ENCODE results near the gene DNAH9. TPM values are rescaled to one million over a fixed set of nuclear protein-coding genes. Genes with fewer than 3 reads are reported as not detected.
A peak's percentile ranks its signal among the peaks of the same experiment; 100 is the strongest.

DNAH9 gene
- total RNA-seq, 4 donors from 2014 or later = not detected

GRCh38 chr17:11981862-11982261 is 383.6 kb downstream of the DNAH9 start:
- Histone ChIP-seq H3K9me3 (no peaks in the 10 kb centered on the region), H3K4me3 (no peak overlapping the region), H3K36me3 (peaks cover 0 to 52% of the 10 kb centered on the region in 2 donors), H3K4me1 (peaks cover 0 to 5% of the 10 kb centered on the region in 2 donors), H3K27ac (no peak overlapping the region), H3K27me3 (no peaks in the 10 kb centered on the region)
- ATAC-seq (no peak), DNase-seq (no peak)
- intact Hi-C loops (cut with DNase I; ENCODE audit: low total_unique reads) (no loop called here), in situ Hi-C loops (cut with MboI; ENCODE audit: low sequenced_read_pairs in 4 of 4) (loop anchor here in 1 of 4 donors (25.0 kb wide), 1 partner anchor 1245 kb away; the partner anchor contains the start of gene TMEM220)
- TF ChIP-seq CTCF (IDR thresholded peaks at IDR 0.05 in 4 of 5, conservative IDR thresholded peaks at IDR 0.05 in 1 of 5) (no peak), POLR2A (IDR thresholded peaks at IDR 0.05) (no peak)

GRCh38 chr17:11986179-11986941 is 388.1 kb downstream of the DNAH9 start:
- Histone ChIP-seq H3K9me3 (no peaks in the 10 kb centered on the region), H3K36me3 (peaks cover 0 to 57% of the 10 kb centered on the region in 2 donors), H3K27ac (peak overlapping the region in 1 of 4 donors; percentile 34), H3K4me1 (peaks cover 0 to 5% of the 10 kb centered on the region in 2 donors), H3K4me3 (peak overlapping the region in 1 of 4 donors; percentile 19), H3K27me3 (no peaks in the 10 kb centered on the region)
- ATAC-seq (peak; percentile 60 to 82), DNase-seq (peak; percentile 8 to 42)
- in situ Hi-C loops (cut with MboI; ENCODE audit: low sequenced_read_pairs in 4 of 4) (loop anchor here in 1 of 4 donors (25.0 kb wide), 1 partner anchor 1249 kb away; the partner anchor contains the start of gene TMEM220), intact Hi-C loops (cut with DNase I; ENCODE audit: low total_unique reads) (no loop called here)
- no peak for TF ChIP-seq POLR2A (IDR thresholded peaks at IDR 0.05)
- TF ChIP-seq CTCF (IDR thresholded peaks at IDR 0.05 in 4 of 5, conservative IDR thresholded peaks at IDR 0.05 in 1 of 5) = no peak

GRCh38 chr17:11986942-11987329 is 388.7 kb downstream of the DNAH9 start:
- peak overlapping the region in 1 of 4 donors; percentile 19 for H3K4me3 ChIP-seq
- peak; percentile 54 to 64 for ATAC-seq
- H3K4me1 ChIP-seq = peaks cover 0 to 5% of the 10 kb centered on the region in 2 donors
- H3K27me3 ChIP-seq = no peaks in the 10 kb centered on the region
- H3K27ac ChIP-seq = peak overlapping the region in 1 of 4 donors; percentile 34
- in situ Hi-C loops (cut with MboI; ENCODE audit: low sequenced_read_pairs in 4 of 4) = loop anchor here in 1 of 4 donors (25.0 kb wide), 1 partner anchor 1250 kb away; the partner anchor contains the start of gene TMEM220
- TF ChIP-seq POLR2A (IDR thresholded peaks at IDR 0.05) (no peak), CTCF (IDR thresholded peaks at IDR 0.05 in 4 of 5, conservative IDR thresholded peaks at IDR 0.05 in 1 of 5) (peak; percentile 28 to 55 (median 35))
- intact Hi-C loops (cut with DNase I; ENCODE audit: low total_unique reads) = no loop called here
- no peak for DNase-seq
- no peaks in the 10 kb centered on the region for H3K9me3 ChIP-seq
- peaks cover 0 to 59% of the 10 kb centered on the region in 2 donors for H3K36me3 ChIP-seq

GRCh38 chr17:11990363-11990983 is 392.2 kb downstream of the DNAH9 start:
- Histone ChIP-seq H3K27ac (no peak overlapping the region), H3K4me3 (no peak overlapping the region), H3K27me3 (no peaks in the 10 kb centered on the region), H3K9me3 (no peaks in the 10 kb centered on the region), H3K4me1 (peaks cover 0 to 5% of the 10 kb centered on the region in 2 donors), H3K36me3 (peaks cover 0 to 40% of the 10 kb centered on the region in 2 donors)
- in situ Hi-C loops (cut with MboI; ENCODE audit: low sequenced_read_pairs in 4 of 4) (loop anchor here in 1 of 4 donors (25.0 kb wide), 1 partner anchor 1253 kb away; the partner anchor contains the start of gene TMEM220), intact Hi-C loops (cut with DNase I; ENCODE audit: low total_unique reads) (loop anchor here (10.0 kb wide), 1 partner anchor 1024 kb away; the partner anchor contains the start of gene ELAC2)
- ATAC-seq = no peak
- DNase-seq = no peak
- TF ChIP-seq CTCF (IDR thresholded peaks at IDR 0.05 in 4 of 5, conservative IDR thresholded peaks at IDR 0.05 in 1 of 5) = no peak
- no peak for TF ChIP-seq POLR2A (IDR thresholded peaks at IDR 0.05)

Measured in gastrocnemius medialis (tissue), 4 donors.